ENCODE data around the gene SYNE4.

Gene SYNE4

GRCh38 chr19:35996777-35997176 is 11.8 kb downstream of the SYNE4 start:
- TF ChIP-seq, protein P1, sequence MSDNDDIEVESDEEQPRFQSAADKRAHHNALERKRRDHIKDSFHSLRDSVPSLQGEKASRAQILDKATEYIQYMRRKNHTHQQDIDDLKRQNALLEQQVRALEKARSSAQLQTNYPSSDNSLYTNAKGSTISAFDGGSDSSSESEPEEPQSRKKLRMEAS (IDR thresholded peaks at IDR 0.05), result no peak
- TF ChIP-seq FOXM1 (IDR thresholded peaks at IDR 0.05; ENCODE audit: borderline replicate concordance, low read depth) (no peak), RAD21 (IDR thresholded peaks at IDR 0.05; ENCODE audit: low read depth) (no peak), TAF1 (IDR thresholded peaks at IDR 0.05; ENCODE audit: low read depth) (no peak), EP300 (IDR thresholded peaks at IDR 0.05; ENCODE audit: borderline replicate concordance) (no peak), CREB1 (IDR thresholded peaks at IDR 0.05; ENCODE audit: low read depth) (no peak), TCF12 (IDR thresholded peaks at IDR 0.05; ENCODE audit: low read depth) (no peak)
- TF ChIP-seq, protein P2, sequence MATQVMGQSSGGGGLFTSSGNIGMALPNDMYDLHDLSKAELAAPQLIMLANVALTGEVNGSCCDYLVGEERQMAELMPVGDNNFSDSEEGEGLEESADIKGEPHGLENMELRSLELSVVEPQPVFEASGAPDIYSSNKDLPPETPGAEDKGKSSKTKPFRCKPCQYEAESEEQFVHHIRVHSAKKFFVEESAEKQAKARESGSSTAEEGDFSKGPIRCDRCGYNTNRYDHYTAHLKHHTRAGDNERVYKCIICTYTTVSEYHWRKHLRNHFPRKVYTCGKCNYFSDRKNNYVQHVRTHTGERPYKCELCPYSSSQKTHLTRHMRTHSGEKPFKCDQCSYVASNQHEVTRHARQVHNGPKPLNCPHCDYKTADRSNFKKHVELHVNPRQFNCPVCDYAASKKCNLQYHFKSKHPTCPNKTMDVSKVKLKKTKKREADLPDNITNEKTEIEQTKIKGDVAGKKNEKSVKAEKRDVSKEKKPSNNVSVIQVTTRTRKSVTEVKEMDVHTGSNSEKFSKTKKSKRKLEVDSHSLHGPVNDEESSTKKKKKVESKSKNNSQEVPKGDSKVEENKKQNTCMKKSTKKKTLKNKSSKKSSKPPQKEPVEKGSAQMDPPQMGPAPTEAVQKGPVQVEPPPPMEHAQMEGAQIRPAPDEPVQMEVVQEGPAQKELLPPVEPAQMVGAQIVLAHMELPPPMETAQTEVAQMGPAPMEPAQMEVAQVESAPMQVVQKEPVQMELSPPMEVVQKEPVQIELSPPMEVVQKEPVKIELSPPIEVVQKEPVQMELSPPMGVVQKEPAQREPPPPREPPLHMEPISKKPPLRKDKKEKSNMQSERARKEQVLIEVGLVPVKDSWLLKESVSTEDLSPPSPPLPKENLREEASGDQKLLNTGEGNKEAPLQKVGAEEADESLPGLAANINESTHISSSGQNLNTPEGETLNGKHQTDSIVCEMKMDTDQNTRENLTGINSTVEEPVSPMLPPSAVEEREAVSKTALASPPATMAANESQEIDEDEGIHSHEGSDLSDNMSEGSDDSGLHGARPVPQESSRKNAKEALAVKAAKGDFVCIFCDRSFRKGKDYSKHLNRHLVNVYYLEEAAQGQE (IDR thresholded peaks at IDR 0.05; ENCODE audit: low read depth), result no peak

DNA sequence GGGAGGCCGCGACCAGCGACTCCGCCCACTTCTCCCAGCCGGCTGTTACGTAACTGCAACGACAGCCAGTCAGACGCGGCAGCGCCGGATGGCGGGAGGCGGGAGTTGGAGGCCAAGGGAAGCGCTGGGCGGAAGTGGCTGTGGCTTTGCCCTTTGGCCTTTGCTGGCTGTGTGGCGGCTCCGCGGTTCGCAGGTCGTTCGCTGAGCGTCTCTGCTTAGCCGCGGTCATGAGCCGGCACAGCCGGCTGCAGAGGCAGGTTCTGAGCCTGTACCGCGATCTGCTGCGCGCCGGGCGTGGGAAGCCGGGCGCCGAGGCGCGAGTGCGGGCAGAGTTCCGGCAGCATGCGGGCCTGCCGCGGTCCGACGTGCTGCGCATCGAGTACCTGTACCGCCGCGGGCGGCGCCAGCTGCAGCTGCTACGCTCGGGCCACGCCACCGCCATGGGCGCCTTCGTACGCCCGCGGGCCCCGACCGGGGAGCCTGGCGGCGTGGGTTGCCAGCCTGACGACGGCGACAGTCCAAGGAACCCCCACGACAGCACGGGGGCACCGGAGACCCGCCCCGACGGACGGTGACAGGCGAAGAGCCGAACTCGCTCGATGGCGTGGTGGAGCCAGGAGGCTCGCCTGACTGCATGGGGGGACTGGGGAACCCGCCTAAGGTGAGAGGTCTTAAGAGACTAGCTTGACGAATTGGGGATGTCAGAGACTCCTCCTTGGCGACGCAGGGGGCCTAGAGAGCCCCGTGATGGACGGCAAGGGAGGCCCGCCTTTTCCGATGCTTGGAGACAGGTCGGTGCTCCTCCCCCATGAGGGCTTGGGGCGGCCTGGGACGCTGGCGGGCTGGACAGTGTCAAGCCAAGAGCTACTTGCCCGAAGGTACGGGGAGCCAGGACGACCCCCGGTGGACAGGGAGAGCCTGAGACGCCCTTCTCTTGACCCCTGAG is 13.3 kb downstream of the SYNE4 start, which contains the start of gene SDHAF1:
Gene SDHAF1 (plus strand): TSS at position 141 of the 946 bp plus-strand sequence. CDS start 87 bp downstream, at position 228.
- no peak; the same call in 1 of the 2 replicates for TF ChIP-seq EP300 (IDR thresholded peaks at IDR 0.05; ENCODE audit: borderline replicate concordance)
- TF ChIP-seq, protein P1 (IDR thresholded peaks at IDR 0.05), result peak; percentile 66
- no peak for TF ChIP-seq ZBTB7A (IDR thresholded peaks at IDR 0.05; ENCODE audit: low read depth)
- peak; percentile 31; the same call in 1 of the 2 replicates for TF ChIP-seq TCF12 (IDR thresholded peaks at IDR 0.05; ENCODE audit: low read depth)
- no peak for TF ChIP-seq RAD21 (IDR thresholded peaks at IDR 0.05; ENCODE audit: low read depth)
- TF ChIP-seq, protein P2 (IDR thresholded peaks at IDR 0.05; ENCODE audit: low read depth), result no peak
- TF ChIP-seq TEAD4 (IDR thresholded peaks at IDR 0.05), result no peak
- no peak for TF ChIP-seq YY1 (IDR thresholded peaks at IDR 0.05; ENCODE audit: low read depth)
- TF ChIP-seq, protein P3, sequence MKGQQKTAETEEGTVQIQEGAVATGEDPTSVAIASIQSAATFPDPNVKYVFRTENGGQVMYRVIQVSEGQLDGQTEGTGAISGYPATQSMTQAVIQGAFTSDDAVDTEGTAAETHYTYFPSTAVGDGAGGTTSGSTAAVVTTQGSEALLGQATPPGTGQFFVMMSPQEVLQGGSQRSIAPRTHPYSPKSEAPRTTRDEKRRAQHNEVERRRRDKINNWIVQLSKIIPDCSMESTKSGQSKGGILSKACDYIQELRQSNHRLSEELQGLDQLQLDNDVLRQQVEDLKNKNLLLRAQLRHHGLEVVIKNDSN (IDR thresholded peaks at IDR 0.05), result no peak
- TF ChIP-seq NFIC (IDR thresholded peaks at IDR 0.05), result no peak
- TF ChIP-seq TAF1 (IDR thresholded peaks at IDR 0.05; ENCODE audit: low read depth), result peak; percentile 81
- TF ChIP-seq CEBPB (IDR thresholded peaks at IDR 0.05), result peak; percentile 66; the same call in 1 of the 2 replicates
- TF ChIP-seq EGR1 (IDR thresholded peaks at IDR 0.05), result no peak
- TF ChIP-seq FOXM1 (IDR thresholded peaks at IDR 0.05; ENCODE audit: borderline replicate concordance, low read depth), result no peak
- TF ChIP-seq CREB1 (IDR thresholded peaks at IDR 0.05; ENCODE audit: low read depth), result peak; percentile 82

DNA sequence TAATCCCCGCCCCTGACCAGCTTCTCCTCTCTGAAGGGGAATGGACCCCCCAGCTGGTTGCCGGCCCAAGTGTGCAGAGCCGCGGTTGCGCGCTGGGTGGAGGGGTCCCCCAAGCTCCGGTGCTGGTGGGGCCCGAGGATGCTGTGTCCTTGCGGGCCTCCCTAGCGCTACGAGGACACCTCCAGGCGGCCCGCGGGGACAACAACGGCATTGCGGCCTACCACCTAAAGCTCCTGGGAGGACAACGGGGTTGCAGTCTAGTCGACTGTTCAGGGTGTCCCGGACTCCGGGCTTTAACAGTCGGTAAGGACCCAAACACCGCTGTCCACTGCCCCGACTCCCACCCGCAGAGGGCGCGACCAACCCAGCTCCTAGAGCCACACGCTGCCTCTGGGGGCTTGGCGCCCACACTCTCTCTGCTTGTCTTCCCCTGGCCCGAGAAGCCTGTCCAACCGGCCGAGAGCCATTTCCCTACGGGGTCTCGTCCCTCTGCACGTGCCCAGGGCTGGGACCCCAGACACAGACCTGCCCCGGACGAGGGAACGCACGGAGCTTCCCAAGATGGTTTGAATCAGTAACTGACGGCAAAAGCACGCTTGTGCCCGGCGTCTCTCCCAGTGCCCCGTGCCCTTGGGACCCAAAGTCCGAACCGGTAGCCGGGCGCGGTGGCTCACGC is 14.6 kb downstream of the SYNE4 start:
- TF ChIP-seq YY1 (IDR thresholded peaks at IDR 0.05; ENCODE audit: low read depth), result no peak
- TF ChIP-seq, protein P3 (IDR thresholded peaks at IDR 0.05), result no peak
- TF ChIP-seq TCF12 (IDR thresholded peaks at IDR 0.05; ENCODE audit: low read depth), result no peak
- TF ChIP-seq TEAD4 (IDR thresholded peaks at IDR 0.05), result no peak
- TF ChIP-seq, protein P1 (IDR thresholded peaks at IDR 0.05), result no peak
- TF ChIP-seq, protein P2 (IDR thresholded peaks at IDR 0.05; ENCODE audit: low read depth), result no peak

All from Ishikawa (cell line).